Activated T-cell treated with anti-CD3 and anti-CD28 coated beads, Interleukin-2, amount 50 U/mL, for 4 hours (primary cell): ENCODE data around the gene NEMP2. TPM values are rescaled to one million over a fixed set of nuclear protein-coding genes. Genes with fewer than 3 reads are reported as not detected.

Experiments used
- ATAC-seq, 2 donors: fragments of 200-7000 bp; cut with Tn5 transposase; one replicate each; pipeline ENCODE4 v1.10.0; 2021
- DNase-seq: peaks from one replicate; pipeline ENCODE4 v3.0.0-alpha.2; 2020
- H3K27me3 Mint-ChIP-seq: one replicate; pipeline ENCODE4 v1.8.0; 2021; ENCODE audit warnings: low read depth, mixed read lengths
- H3K36me3 Mint-ChIP-seq: one replicate; pipeline ENCODE4 v1.8.0; 2022; ENCODE audit warnings: mixed read lengths; ENCODE audit not compliant: insufficient read depth
- H3K4me1 Mint-ChIP-seq: one replicate; pipeline ENCODE4 v1.8.0; 2021; ENCODE audit warnings: low read depth, mixed read lengths
- H3K4me3 Mint-ChIP-seq: one replicate; pipeline ENCODE4 v1.8.0; 2021; ENCODE audit warnings: mild to moderate bottlenecking, moderate library complexity, mixed read lengths
- H3K9me3 Mint-ChIP-seq: one replicate; pipeline ENCODE4 v1.8.0; 2021; ENCODE audit warnings: mixed read lengths
- total RNA-seq, 3 donors: library from RNA; stranded (reverse); gene quantifications; one replicate each; pipeline ENCODE4 v1.2.1, GENCODE V29; 2021

NEMP2 gene
- total RNA-seq, 3 donors from 2014 or later, result 6.8 to 8.6 (median 8.5) TPM

GRCh38 chr2:190455358-190456095 lies 79.0 kb downstream of the NEMP2 start:
- no peaks in the 10 kb centered on the region for H3K27me3 Mint-ChIP-seq
- DNase-seq, result no peak
- H3K4me3 Mint-ChIP-seq, result no peak overlapping the region
- H3K4me1 Mint-ChIP-seq, result peaks cover 50% of the 10 kb centered on the region
- no peak for ATAC-seq
- H3K36me3 Mint-ChIP-seq, result peaks cover 45% of the 10 kb centered on the region
- H3K9me3 Mint-ChIP-seq, result no peaks in the 10 kb centered on the region

GRCh38 chr2:190454795-190455194 lies 79.7 kb downstream of the NEMP2 start:
- no peaks in the 10 kb centered on the region for H3K27me3 Mint-ChIP-seq
- no peaks in the 10 kb centered on the region for H3K9me3 Mint-ChIP-seq
- peaks cover 42% of the 10 kb centered on the region for H3K36me3 Mint-ChIP-seq
- no peak for ATAC-seq
- H3K4me3 Mint-ChIP-seq, result no peak overlapping the region
- no peak for DNase-seq
- peaks cover 46% of the 10 kb centered on the region for H3K4me1 Mint-ChIP-seq

Other genes starting within 250 kb of the NEMP2 start
- 10 to 100 TPM; 17.6 to 28.2 (median 23.1) TPM for gene HIBCH, start 214.9 kb downstream of the NEMP2 start, total RNA-seq
- gene INPP1, start 191.1 kb downstream of the NEMP2 start, total RNA-seq, result 1 to 10 TPM; 3.6 to 4.3 (median 3.6) TPM
- gene MFSD6, start 126.4 kb downstream of the NEMP2 start, total RNA-seq, result 10 to 100 TPM; 38.2 to 42.1 (median 41.0) TPM
- gene NAB1, start 114.4 kb upstream of the NEMP2 start, total RNA-seq, result 10 to 100 TPM; 27.0 to 36.4 (median 33.8) TPM